GM12878 (cell line): Measurements from ENCODE around the gene RALGPS1. TPM values are rescaled to one million over a fixed set of nuclear protein-coding genes. Genes with fewer than 3 reads are reported as not detected.

Experiments
- ATAC-seq: fragments of 200-7000 bp; cut with Tn5 transposase; 3 replicates; pipeline ENCODE4 v1.9.1; 2020; ENCODE audit warnings: mild to moderate bottlenecking, moderate library complexity
- BruUV-seq: library from RNA; stranded (reverse); fragments of 400-500 nt; replicated peaks from 2 replicates; lab custom pipeline; 2021; lab: Mats Ljungman, UMichigan
- CTCF ChIA-PET: fragments of 300-600 bp; sonication (Branson Sonifier 250); formaldehyde crosslinking; extraction: SDS; loops from one replicate; lab custom pipeline; 2021; ENCODE audit warnings: inconsistent platforms; lab: Yijun Ruan, JAX
- POLR2A ChIA-PET: fragments of 350-600 bp; formaldehyde crosslinking; extraction: SDS; loops from one replicate; lab custom pipeline; 2021; ENCODE audit warnings: inconsistent platforms; lab: Charles Lee
- RAD21 ChIA-PET: fragments of 300-600 bp; sonication (Branson Sonifier 250); formaldehyde crosslinking; loops from one replicate; lab custom pipeline; 2023; ENCODE audit warnings: antibody characterized with exemption; ENCODE audit not compliant: unreplicated experiment; lab: Charles Lee
- SMC1A ChIA-PET: fragments of 300-600 bp; sonication (Branson Sonifier 250); formaldehyde crosslinking; loops from one replicate; lab custom pipeline; 2023; ENCODE audit not compliant: unreplicated experiment, uncharacterized antibody; lab: Charles Lee
- DNase-seq: peaks from one replicate; pipeline ENCODE4 v3.0.0-alpha.2; 2011; ENCODE audit warnings: low read depth, low spot score
- FAIRE-seq: peaks from 3 replicates; lab custom pipeline; 2011; peaks lifted over from hg19 to GRCh38; lab: Jason Lieb, UNC
- H2AFZ ChIP-seq: 2 replicates; pipeline ENCODE4 v1.6.0; 2011; ENCODE audit warnings: low read depth, low read length, control low read depth; ENCODE audit not compliant: control insufficient read depth
- H3K27ac ChIP-seq: 2 replicates; pipeline ENCODE4 v1.5.1; 2011; ENCODE audit warnings: control low read depth; ENCODE audit not compliant: control insufficient read depth, insufficient read depth
- H3K27me3 ChIP-seq, 2 experiments: replicated peaks in 1 of 2; 2 replicates each; pipeline versions ENCODE4 v1.6.0 to v1.6.1; 2011; ENCODE audit warnings: low read length in 1 of 2; ENCODE audit not compliant: control insufficient read depth in 2 of 2, insufficient read depth in 2 of 2
- H3K36me3 ChIP-seq, 2 experiments: 2 replicates each; pipeline ENCODE4 v1.5.1; 2011; ENCODE audit warnings: low read length in 1 of 2; ENCODE audit not compliant: control insufficient read depth in 2 of 2, insufficient read depth in 2 of 2
- H3K4me1 ChIP-seq: 2 replicates; pipeline ENCODE4 v1.6.1; 2011; ENCODE audit warnings: mild to moderate bottlenecking, low read length, moderate library complexity, mixed read lengths; ENCODE audit not compliant: control insufficient read depth, insufficient read depth
- H3K4me2 ChIP-seq: 2 replicates; pipeline ENCODE4 v1.6.0; 2011; ENCODE audit warnings: control low read depth; ENCODE audit not compliant: control insufficient read depth, insufficient read depth
- H3K4me3 ChIP-seq: fragments of 200-600 bp; sonication (generic); 2 replicates; pipeline ENCODE4 v1.5.1; 2016
- H3K79me2 ChIP-seq: 2 replicates; pipeline ENCODE4 v1.6.0; 2011; ENCODE audit warnings: low read length; ENCODE audit not compliant: control insufficient read depth, insufficient read depth
- H3K9ac ChIP-seq: 2 replicates; pipeline ENCODE4 v1.8.0; 2011; ENCODE audit warnings: low read length, control low read depth, mixed read lengths; ENCODE audit not compliant: control insufficient read depth, insufficient read depth
- H3K9me3 ChIP-seq: replicated peaks from 3 replicates; pipeline ENCODE4 v1.5.1; 2011; ENCODE audit warnings: mild to moderate bottlenecking, low read length; ENCODE audit not compliant: control insufficient read depth, insufficient read depth
- H4K20me1 ChIP-seq: 2 replicates; pipeline ENCODE4 v1.6.0; 2011; ENCODE audit not compliant: control insufficient read depth, insufficient read depth
- BACH1 ChIP-seq: fragments of 450-650 bp; IDR thresholded peaks from 2 replicates; pipeline ENCODE4 v1.6.1; 2017; ENCODE audit warnings: mild to moderate bottlenecking, borderline replicate concordance
- BRCA1 ChIP-seq: IDR thresholded peaks from 2 replicates; pipeline ENCODE4 v1.6.1; 2011; ENCODE audit warnings: low read depth, low read length, improper control_type of control experiment
- EP300 ChIP-seq, 2 experiments: fragments of 150-350 bp in 1 of 2; IDR thresholded peaks; 2 replicates each; pipeline ENCODE4 v1.6.1; 2011 to 2012; ENCODE audit warnings: low read depth in 2 of 2, low read length in 2 of 2, borderline replicate concordance in 1 of 2, improper control_type of control experiment in 1 of 2, inconsistent platforms in 1 of 2; ENCODE audit not compliant: control insufficient read depth in 1 of 2
- EZH2 ChIP-seq: IDR thresholded peaks from 2 replicates; pipeline ENCODE4 v1.6.1; 2012; ENCODE audit warnings: low read depth, mild to moderate bottlenecking, control low read depth, inconsistent platforms, low read length, borderline replicate concordance; ENCODE audit not compliant: control insufficient read depth
- MXI1 ChIP-seq: fragments of 150-350 bp; IDR thresholded peaks from 2 replicates; pipeline ENCODE4 v1.6.1; 2011; ENCODE audit warnings: low read depth, mild to moderate bottlenecking, inconsistent platforms, low read length, improper control_type of control experiment
- PKNOX1 ChIP-seq: fragments of 450-650 bp; IDR thresholded peaks from 2 replicates; pipeline ENCODE4 v1.6.1; 2016; ENCODE audit warnings: mild to moderate bottlenecking
- POU2F2 ChIP-seq: IDR thresholded peaks from 3 replicates; pipeline ENCODE4 v1.6.1; 2011; ENCODE audit warnings: low read depth, mild to moderate bottlenecking, low read length, borderline replicate concordance
- SMAD1 ChIP-seq: fragments of 450-650 bp; IDR thresholded peaks from 2 replicates; pipeline ENCODE4 v1.6.1; 2018; ENCODE audit warnings: mild to moderate bottlenecking, low read depth; ENCODE audit not compliant: partially characterized antibody
- SMAD5 ChIP-seq: IDR thresholded peaks from 2 replicates; pipeline ENCODE4 v1.6.1; 2016; ENCODE audit warnings: antibody characterized with exemption, low read depth
- ZBED1 ChIP-seq: IDR thresholded peaks from 2 replicates; pipeline ENCODE4 v1.6.1; 2016; ENCODE audit warnings: borderline replicate concordance
- WGBS: methylation state at CpG from one replicate; pipeline ENCODE4 v1.1.6; 2016; ENCODE audit warnings: low lambda C conversion rate; ENCODE audit not compliant: insufficient replicate concordance, insufficient coverage; ENCODE audit errors: missing lambda C conversion rate; 5-methylcytosine and 5-hydroxymethylcytosine counted together
- in situ Hi-C: fragments of 300-500 bp; cut with MboI; formaldehyde crosslinking; loops from 9 replicates; pipeline ENCODE4 v1.14.3; 2018; ENCODE audit warnings: mixed read lengths
- intact Hi-C: fragments of 100-400 bp; cut with micrococcal nuclease; formaldehyde crosslinking; loops from one replicate; pipeline ENCODE4 v1.14.2; 2022; ENCODE audit not compliant: unreplicated experiment
- polyA plus RNA-seq, 11 experiments: library from polyadenylated mRNA; depleted of rRNA in 4 of 11; unstranded in 6 of 11; stranded (reverse) in 5 of 11; fragments of >200 nt; fragmentation: Nextera tagmentation in 4 of 11; fragmentation: Illumina TruSeq in 1 of 11; extraction: Ambion mirVana in 4 of 11; extraction: Trizol in 1 of 11; gene quantifications; 1 replicate in 1 of 11; 2 replicates in 10 of 11; pipeline versions ENCODE4 v1.2.1 to v1.2.3, GENCODE V29; 2011 to 2016; ENCODE audit warnings: inconsistent platforms in 2 of 11, missing spikeins in 2 of 11, low read depth in 1 of 11
- total RNA-seq, 4 experiments: library from RNA; depleted of rRNA in 3 of 4; stranded (reverse); fragments of >200 nt in 3 of 4; fragmentation: Illumina TruSeq in 1 of 4; extraction: Trizol in 1 of 4; gene quantifications; 2 replicates each; pipeline versions ENCODE4 v1.2.1 to v1.2.3, GENCODE V29; 2013 to 2021

RALGPS1 gene
- total and polyA plus RNA-seq, 10 of the 15 experiments (the other 5 are each of a cell fraction or from before 2014, with no cell fraction given): 0.13 to 5.6 (median 2.7) TPM

GRCh38 chr9:127131871-127132270 is 217.3 kb downstream of the RALGPS1 start:
- Histone ChIP-seq H3K4me1 (no peaks in the 10 kb centered on the region), H4K20me1 (no peaks in the 10 kb centered on the region), H3K9me3 (no peaks in the 10 kb centered on the region), H2AFZ (no peak overlapping the region), H3K9ac (no peak overlapping the region), H3K27me3 (no peaks in the 10 kb centered on the region), H3K36me3 (no peaks in the 10 kb centered on the region), H3K27ac (no peak overlapping the region), H3K79me2 (no peaks in the 10 kb centered on the region), H3K4me3 (no peak overlapping the region), H3K4me2 (no peak overlapping the region)
- ChIA-PET POLR2A (no interaction called here), RAD21 (no interaction called here), CTCF (interaction anchor here (1.2 kb wide), 1 partner anchor 55 kb away, joined by 3 read pairs; no protein-coding TSS in a partner anchor), SMC1A (interaction anchor here (0.7 to 1.9 kb wide), 7 partner anchors 16 to 167 kb away, joined by 3 to 7 read pairs (median 4); no protein-coding TSS in a partner anchor)
- 69% methylated on average over 6 of the region's 6 CpGs for WGBS
- in situ Hi-C loops (no loop called here), intact Hi-C loops (no loop called here)
- DNase-seq: no peak
- no TSS peak for BruUV-seq
- TF ChIP-seq SMAD5 (no peak), MXI1 (no peak), POU2F2 (no peak), BRCA1 (no peak), ZBED1 (no peak), EP300 (IDR thresholded peaks at IDR 0.05; ENCODE audit: borderline replicate concordance in 1 of 2, control insufficient read depth in 1 of 2, low read depth in 2 of 2, low read length in 2 of 2) (no peak), PKNOX1 (no peak), BACH1 (no peak), EZH2 (no peak), SMAD1 (no peak)
- no peak for FAIRE-seq
- no peak for ATAC-seq
